Endothelial cell of umbilical vein (primary cell): Measurements from ENCODE around the gene CXCR3. TPM values are rescaled to one million over a fixed set of nuclear protein-coding genes. Genes with fewer than 3 reads are reported as not detected.

Experiments
- BruUV-seq: library from RNA; stranded (reverse); fragments of 400-500 nt; replicated peaks from 2 replicates; lab custom pipeline; 2021; lab: Mats Ljungman, UMichigan
- CTCF ChIA-PET: fragments of 300-600, 350-600 bp; sonication (Branson Sonifier 250); formaldehyde crosslinking; loops from one replicate; lab custom pipeline; 2021; ENCODE audit warnings: antibody characterized with exemption, inconsistent platforms; lab: Charles Lee
- POLR2A ChIA-PET: fragments of 300-600, 350-600 bp; sonication (Branson Sonifier 250); formaldehyde crosslinking; loops from one replicate; lab custom pipeline; 2021; ENCODE audit warnings: antibody characterized with exemption, inconsistent platforms; lab: Charles Lee
- DNase-seq: peaks from one replicate; pipeline ENCODE4 v3.0.0-alpha.2; 2011; ENCODE audit warnings: low read depth, low spot score
- FAIRE-seq: peaks from 2 replicates; lab custom pipeline; 2011; peaks lifted over from hg19 to GRCh38; lab: Jason Lieb, UNC
- H2AFZ ChIP-seq: 2 replicates; pipeline ENCODE4 v1.6.0; 2012; ENCODE audit warnings: low read depth, low read length, control low read depth, inconsistent platforms
- H3K27ac ChIP-seq: 2 replicates; pipeline ENCODE4 v1.5.1; 2011; ENCODE audit warnings: low read depth, mild to moderate bottlenecking, control low read depth, low read length, moderate library complexity; ENCODE audit not compliant: insufficient read depth
- H3K27me3 ChIP-seq, 2 experiments: 2 replicates each; pipeline versions ENCODE4 v1.6.0 to v1.6.1; 2011; ENCODE audit warnings: low read length in 2 of 2, mixed read lengths in 1 of 2; ENCODE audit not compliant: control insufficient read depth in 2 of 2, insufficient read depth in 2 of 2
- H3K36me3 ChIP-seq, 2 experiments: 2 replicates in 1 of 2; 3 replicates in 1 of 2; pipeline ENCODE4 v1.5.1; 2011; ENCODE audit warnings: low read length in 2 of 2, mild to moderate bottlenecking in 1 of 2, moderate library complexity in 1 of 2; ENCODE audit not compliant: control insufficient read depth in 2 of 2, insufficient read depth in 2 of 2; ENCODE audit errors: extremely low read depth in 1 of 2
- H3K4me1 ChIP-seq: 3 replicates; pipeline ENCODE4 v1.5.1; 2011; ENCODE audit warnings: mild to moderate bottlenecking, low read length; ENCODE audit not compliant: control insufficient read depth, insufficient read depth; ENCODE audit errors: extremely low read depth
- H3K4me2 ChIP-seq: 2 replicates; pipeline ENCODE4 v1.6.1; 2011; ENCODE audit warnings: low read length, control low read depth, mixed read lengths; ENCODE audit not compliant: insufficient read depth
- H3K4me3 ChIP-seq, 3 experiments: fragments of 200-600 bp in 1 of 3; sonication (generic), shearing (Covaris generic) in 1 of 3; replicated peaks in 1 of 3; 2 replicates each; pipeline ENCODE4 v1.5.1; 2011 to 2016; ENCODE audit warnings: control low read depth in 3 of 3, low read length in 3 of 3, mild to moderate bottlenecking in 2 of 3, inconsistent platforms in 1 of 3, low read depth in 1 of 3, moderate library complexity in 1 of 3; ENCODE audit not compliant: insufficient read depth in 1 of 3
- H3K79me2 ChIP-seq: 2 replicates; pipeline ENCODE4 v1.6.0; 2012; ENCODE audit warnings: low read length, inconsistent platforms; ENCODE audit not compliant: control insufficient read depth, insufficient read depth
- H3K9ac ChIP-seq: replicated peaks from 2 replicates; pipeline ENCODE3; 2011; ENCODE audit warnings: low read length, control low read depth; ENCODE audit not compliant: insufficient read depth; ENCODE audit errors: extremely low read depth
- H3K9me1 ChIP-seq: replicated peaks from 3 replicates; pipeline ENCODE4 v1.6.0; 2011; ENCODE audit warnings: mild to moderate bottlenecking, low read length; ENCODE audit not compliant: control insufficient read depth, insufficient read depth; ENCODE audit errors: extremely low read depth
- H3K9me3 ChIP-seq: replicated peaks from 2 replicates; pipeline ENCODE4 v1.5.1; 2012; ENCODE audit warnings: low read length, inconsistent platforms; ENCODE audit not compliant: control insufficient read depth, insufficient read depth
- H4K20me1 ChIP-seq: replicated peaks from 2 replicates; pipeline ENCODE3; 2011; ENCODE audit warnings: mild to moderate bottlenecking, low read length; ENCODE audit not compliant: control insufficient read depth, insufficient read depth; ENCODE audit errors: extremely low read depth
- EZH2 ChIP-seq: IDR thresholded peaks from 2 replicates; pipeline ENCODE4 v1.6.1; 2012; ENCODE audit warnings: borderline replicate concordance, low read depth, mild to moderate bottlenecking, moderate library complexity, low read length, inconsistent platforms; ENCODE audit not compliant: severe bottlenecking
- FOS ChIP-seq: IDR thresholded peaks from 2 replicates; pipeline ENCODE4 v1.6.1; 2011; ENCODE audit warnings: mild to moderate bottlenecking, low read length, moderate library complexity, borderline replicate concordance; ENCODE audit not compliant: insufficient read depth
- GATA2 ChIP-seq: IDR thresholded peaks from 2 replicates; pipeline ENCODE4 v1.7.0; 2011; ENCODE audit warnings: low read depth, mild to moderate bottlenecking, moderate library complexity, mixed read lengths, low read length; ENCODE audit not compliant: insufficient read length, insufficient read depth
- JUN ChIP-seq: IDR thresholded peaks from 2 replicates; pipeline ENCODE4 v1.6.1; 2011; ENCODE audit warnings: borderline replicate concordance, low read depth; ENCODE audit not compliant: insufficient read length, insufficient read depth
- MYC ChIP-seq: IDR thresholded peaks from one replicate; pipeline ENCODE4 v1.6.1; 2011; ENCODE audit warnings: mild to moderate bottlenecking, low read depth, low read length
- POLR2A ChIP-seq: IDR thresholded peaks from 2 replicates; pipeline ENCODE4 v1.6.1; 2012; ENCODE audit warnings: low read depth, mild to moderate bottlenecking, control low read depth, low read length
- POLR2AphosphoS5 ChIP-seq: IDR thresholded peaks from 2 replicates; pipeline ENCODE4 v1.6.1; 2012; ENCODE audit warnings: low read depth, mild to moderate bottlenecking, control low read depth, low read length, moderate library complexity; ENCODE audit not compliant: insufficient read depth
- dilution Hi-C: fragments of 300-500 bp; cut with MboI; formaldehyde crosslinking; loops from one replicate; pipeline ENCODE4 v1.15.0; 2019; ENCODE audit warnings: low sequenced_read_pairs; ENCODE audit not compliant: extremely low pct_ligation_motif_present
- intact Hi-C: fragments of 100-400 bp; cut with micrococcal nuclease; formaldehyde crosslinking; loops from one replicate; pipeline ENCODE4 v1.10.0; 2022
- polyA plus RNA-seq, 4 experiments: library from polyadenylated mRNA; depleted of rRNA in 3 of 4; stranded (reverse) in 3 of 4; unstranded in 1 of 4; fragments of >200 nt; gene quantifications; 2 replicates each; pipeline versions ENCODE4 v1.2.1 to v1.2.3, GENCODE V29; 2011 to 2012; ENCODE audit warnings: missing spikeins in 1 of 4
- total RNA-seq: library from RNA; stranded (reverse); gene quantifications from 2 replicates; pipeline ENCODE4 v1.2.3, GENCODE V29; 2021
- TF ChIP-seq, protein P1 (sequence below): IDR thresholded peaks from 2 replicates; pipeline ENCODE4 v1.6.1; 2011; ENCODE audit not compliant: insufficient read depth, insufficient read length
- TF ChIP-seq, protein P2 (sequence below), 2 donors: IDR thresholded peaks; 1 replicate in 1 of 2; 2 replicates in 1 of 2; pipeline ENCODE4 v1.5.1; 2011; ENCODE audit warnings: low read length in 2 of 2, mild to moderate bottlenecking in 2 of 2, moderate library complexity in 2 of 2, control low read depth in 1 of 2, inconsistent platforms in 1 of 2, low read depth in 1 of 2; ENCODE audit not compliant: insufficient read depth in 1 of 2; ENCODE audit errors: extremely low read depth in 1 of 2

Gene CXCR3
- total and polyA plus RNA-seq, 2 donors (not counting 3 experiments of a cell fraction or from before 2014, with no cell fraction given): not detected

DNA sequence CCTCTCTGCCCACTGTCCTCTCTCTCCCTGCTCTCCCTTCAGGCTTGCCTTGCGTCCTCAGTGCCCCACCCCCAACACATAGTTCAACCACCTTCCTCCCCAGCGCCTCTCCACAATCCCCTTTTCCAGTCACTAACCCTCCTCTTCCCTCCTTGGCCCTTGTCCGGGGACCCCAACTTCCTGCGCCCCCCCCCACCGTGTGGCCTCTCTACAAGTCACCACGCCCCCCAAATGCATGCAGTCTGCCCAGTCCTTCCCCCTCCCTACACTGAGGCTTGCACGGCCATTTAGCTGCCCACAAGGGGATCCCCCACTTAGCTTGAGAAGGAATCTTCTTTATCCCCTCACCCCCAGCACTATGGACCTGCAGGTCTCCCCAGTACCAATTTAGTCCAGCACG, 569 bp downstream of the CXCR3 start:
- H2AFZ ChIP-seq: no peak overlapping the region
- intact Hi-C loops: no loop called here
- H3K79me2 ChIP-seq: no peaks in the 10 kb centered on the region
- TF ChIP-seq, protein P1, sequence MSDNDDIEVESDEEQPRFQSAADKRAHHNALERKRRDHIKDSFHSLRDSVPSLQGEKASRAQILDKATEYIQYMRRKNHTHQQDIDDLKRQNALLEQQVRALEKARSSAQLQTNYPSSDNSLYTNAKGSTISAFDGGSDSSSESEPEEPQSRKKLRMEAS: no peak
- no peak for TF ChIP-seq GATA2
- TF ChIP-seq MYC: no peak
- TF ChIP-seq POLR2AphosphoS5: no peak
- TF ChIP-seq EZH2: no peak
- TF ChIP-seq POLR2A: no peak
- TF ChIP-seq JUN: no peak
- TF ChIP-seq, protein P2, sequence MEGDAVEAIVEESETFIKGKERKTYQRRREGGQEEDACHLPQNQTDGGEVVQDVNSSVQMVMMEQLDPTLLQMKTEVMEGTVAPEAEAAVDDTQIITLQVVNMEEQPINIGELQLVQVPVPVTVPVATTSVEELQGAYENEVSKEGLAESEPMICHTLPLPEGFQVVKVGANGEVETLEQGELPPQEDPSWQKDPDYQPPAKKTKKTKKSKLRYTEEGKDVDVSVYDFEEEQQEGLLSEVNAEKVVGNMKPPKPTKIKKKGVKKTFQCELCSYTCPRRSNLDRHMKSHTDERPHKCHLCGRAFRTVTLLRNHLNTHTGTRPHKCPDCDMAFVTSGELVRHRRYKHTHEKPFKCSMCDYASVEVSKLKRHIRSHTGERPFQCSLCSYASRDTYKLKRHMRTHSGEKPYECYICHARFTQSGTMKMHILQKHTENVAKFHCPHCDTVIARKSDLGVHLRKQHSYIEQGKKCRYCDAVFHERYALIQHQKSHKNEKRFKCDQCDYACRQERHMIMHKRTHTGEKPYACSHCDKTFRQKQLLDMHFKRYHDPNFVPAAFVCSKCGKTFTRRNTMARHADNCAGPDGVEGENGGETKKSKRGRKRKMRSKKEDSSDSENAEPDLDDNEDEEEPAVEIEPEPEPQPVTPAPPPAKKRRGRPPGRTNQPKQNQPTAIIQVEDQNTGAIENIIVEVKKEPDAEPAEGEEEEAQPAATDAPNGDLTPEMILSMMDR (IDR thresholded peaks at IDR 0.05; ENCODE audit: extremely low read depth in 1 of 2, insufficient read depth in 1 of 2, low read depth in 1 of 2, low read length in 2 of 2): no peak
- TF ChIP-seq FOS: no peak
- DNase-seq: no peak
- H3K9ac ChIP-seq: no peak overlapping the region
- H3K4me1 ChIP-seq: peaks cover 7% of the 10 kb centered on the region
- dilution Hi-C loops: no loop called here
- no peak for FAIRE-seq
- H3K9me3 ChIP-seq: no peaks in the 10 kb centered on the region
- peaks cover 0 to 2% of the 10 kb centered on the region in 2 experiments for H3K36me3 ChIP-seq
- no peak overlapping the region for H3K4me3 ChIP-seq
- no peaks in the 10 kb centered on the region for H3K9me1 ChIP-seq
- ChIA-PET POLR2A (interaction anchor here (0.6 kb wide), 1 partner anchor 256 kb away, joined by 5 read pairs; no protein-coding TSS in a partner anchor), CTCF (interaction anchor here (1.1 kb wide), 1 partner anchor 35 kb away, joined by 3 read pairs; no protein-coding TSS in a partner anchor)
- no TSS peak for BruUV-seq
- H3K4me2 ChIP-seq: no peak overlapping the region
- no peak overlapping the region for H3K27ac ChIP-seq
- no peaks in the 10 kb centered on the region for H4K20me1 ChIP-seq
- no peaks in the 10 kb centered on the region for H3K27me3 ChIP-seq
